GM12872 (cell line): Measurements from ENCODE around the gene ZFYVE9.

Experiments used
- CTCF ChIP-seq: IDR thresholded peaks from 3 replicates; pipeline ENCODE4 v1.5.1; 2011; ENCODE audit warnings: low read depth, mild to moderate bottlenecking, low read length, moderate library complexity; ENCODE audit not compliant: insufficient read depth

Gene ZFYVE9

GRCh38 chr1:52234708-52235107, 92.8 kb downstream of the ZFYVE9 start:
- TF ChIP-seq CTCF, result no peak

- TF ChIP-seq CTCF, result no peak
Measured at GRCh38 chr1:52235646-52236045, 93.8 kb downstream of the ZFYVE9 start.

GRCh38 chr1:52237430-52237829, 95.5 kb downstream of the ZFYVE9 start:
- TF ChIP-seq CTCF, result no peak

GRCh38 chr1:52238474-52238873, 96.6 kb downstream of the ZFYVE9 start:
- TF ChIP-seq CTCF, result no peak

GRCh38 chr1:52238887-52239707, 97.2 kb downstream of the ZFYVE9 start:
- no peak for TF ChIP-seq CTCF

- TF ChIP-seq CTCF, result no peak
Measured at GRCh38 chr1:52239708-52240001, 97.8 kb downstream of the ZFYVE9 start.

- no peak for TF ChIP-seq CTCF
Measured at GRCh38 chr1:52240592-52241210, 98.8 kb downstream of the ZFYVE9 start.
